Thyroid gland (tissue), 4 donors: ENCODE results near the gene WDR31. TPM values are rescaled to one million over a fixed set of nuclear protein-coding genes. Genes with fewer than 3 reads are reported as not detected.
"Not testable (repeated sequence)": the region's sequence is repeated elsewhere in the genome, so short reads cannot be mapped to it uniquely, and the experiment has no call there.

ENCODE experiments used
- DNase-seq, 2 donors: peaks; one replicate each; pipeline ENCODE4 v3.0.0-alpha.2; 2019
- H3K27ac ChIP-seq, 3 donors: fragments of 200-600 bp; sonication (generic); 1 replicate in 2 of 3; 2 replicates in 1 of 3; pipeline ENCODE4 v1.5.1; 2016 to 2019; ENCODE audit warnings: mild to moderate bottlenecking in 1 of 3, moderate library complexity in 1 of 3
- H3K27me3 ChIP-seq: fragments of 200-600 bp; sonication (generic); one replicate; pipeline ENCODE4 v1.5.1; 2019
- H3K36me3 ChIP-seq, 2 donors: fragments of 200-600 bp; sonication (generic); one replicate each; pipeline ENCODE4 v1.5.1; 2016 to 2019
- H3K4me1 ChIP-seq, 2 donors: fragments of 200-600 bp; sonication (generic); one replicate each; pipeline ENCODE4 v1.5.1; 2017 to 2019
- H3K4me3 ChIP-seq, 3 donors: fragments of 200-600 bp; sonication (generic); replicated peaks in 1 of 3; 1 replicate in 2 of 3; 2 replicates in 1 of 3; pipeline ENCODE4 v1.5.1; 2016; ENCODE audit warnings: mild to moderate bottlenecking in 1 of 3
- H3K9me3 ChIP-seq: fragments of 200-600 bp; sonication (generic); one replicate; pipeline ENCODE4 v1.5.1; 2017
- POLR2A ChIP-seq, 2 donors: fragments of 450-650 bp; IDR thresholded peaks; one replicate each; pipeline ENCODE4 v1.6.1; 2017; ENCODE audit warnings: antibody characterized with exemption in 2 of 2, mild to moderate bottlenecking in 2 of 2, moderate library complexity in 1 of 2
- WGBS, 2 donors: methylation state at CpG; one replicate each; pipeline ENCODE4 v1.1.5; 2017; 5-methylcytosine and 5-hydroxymethylcytosine counted together
- intact Hi-C: fragments of 100-400 bp; cut with DNase I; formaldehyde crosslinking; loops from one replicate; pipeline ENCODE4 v1.15.1; 2023
- total RNA-seq, 4 donors: library from RNA; depleted of rRNA; stranded (reverse); fragments of >200 nt; gene quantifications; one replicate each; pipeline ENCODE4 v1.2.3, GENCODE V29; 2016
- TF ChIP-seq, protein P1 (sequence below), 6 experiments: fragments of 200-600 bp in 3 of 6; fragments of 450-650 bp in 3 of 6; sonication (generic) in 3 of 6; IDR thresholded peaks; one replicate each; pipeline ENCODE4 v1.5.1; 2016 to 2019; ENCODE audit warnings: antibody characterized with exemption in 6 of 6, mild to moderate bottlenecking in 2 of 6, inconsistent platforms in 1 of 6, moderate library complexity in 1 of 6

Gene WDR31
- total RNA-seq, 4 donors from 2014 or later: 3.8 to 7.3 (median 6.5) TPM

DNA sequence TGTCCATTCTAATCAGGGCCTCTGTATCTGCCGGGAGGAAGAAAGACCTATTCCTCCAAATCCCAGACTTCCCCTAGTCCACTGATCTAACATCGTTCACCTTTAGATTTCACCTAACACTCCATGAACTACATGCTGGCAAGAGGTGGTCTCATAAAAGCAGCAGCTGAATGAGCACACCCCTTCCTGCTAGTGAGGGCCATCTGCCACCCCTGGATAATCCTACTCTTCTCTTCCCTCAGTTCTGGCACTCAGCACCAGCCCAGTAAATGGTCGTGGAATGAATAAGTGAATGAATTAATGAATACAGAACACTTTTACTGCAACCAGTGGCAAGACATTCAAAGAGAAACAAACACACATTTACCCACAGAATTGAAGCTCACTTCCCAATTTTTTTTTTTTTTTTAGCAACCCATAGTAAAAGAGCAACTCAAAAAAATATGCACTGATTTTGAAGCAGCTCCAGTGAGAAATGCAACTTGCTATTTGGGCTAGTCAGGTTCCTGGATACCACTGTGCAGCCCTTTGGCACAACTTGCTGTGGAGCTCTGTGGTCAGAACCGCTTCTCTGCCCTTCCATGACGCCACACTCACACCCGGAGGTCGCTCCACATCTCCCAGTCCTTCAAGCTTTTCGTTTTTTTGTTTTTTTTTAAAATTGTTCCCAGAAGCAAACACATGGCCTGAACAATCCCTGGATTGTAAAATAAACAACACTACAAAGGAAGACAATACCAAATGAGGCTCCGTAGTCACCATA, 43.1 kb downstream of the WDR31 start:
- WGBS, 2 donors: 68 to 69% methylated on average over 9 of the region's 9 CpGs
- intact Hi-C loops: no loop called here
- no peaks in the 10 kb centered on the region for H3K9me3 ChIP-seq
- H3K4me1 ChIP-seq: no peaks in the 10 kb centered on the region
- H3K27me3 ChIP-seq: no peaks in the 10 kb centered on the region
- peaks cover 12 to 18% of the 10 kb centered on the region in 2 donors for H3K36me3 ChIP-seq
- DNase-seq: no peak
- TF ChIP-seq POLR2A (IDR thresholded peaks at IDR 0.05): no peak
- TF ChIP-seq, protein P1, sequence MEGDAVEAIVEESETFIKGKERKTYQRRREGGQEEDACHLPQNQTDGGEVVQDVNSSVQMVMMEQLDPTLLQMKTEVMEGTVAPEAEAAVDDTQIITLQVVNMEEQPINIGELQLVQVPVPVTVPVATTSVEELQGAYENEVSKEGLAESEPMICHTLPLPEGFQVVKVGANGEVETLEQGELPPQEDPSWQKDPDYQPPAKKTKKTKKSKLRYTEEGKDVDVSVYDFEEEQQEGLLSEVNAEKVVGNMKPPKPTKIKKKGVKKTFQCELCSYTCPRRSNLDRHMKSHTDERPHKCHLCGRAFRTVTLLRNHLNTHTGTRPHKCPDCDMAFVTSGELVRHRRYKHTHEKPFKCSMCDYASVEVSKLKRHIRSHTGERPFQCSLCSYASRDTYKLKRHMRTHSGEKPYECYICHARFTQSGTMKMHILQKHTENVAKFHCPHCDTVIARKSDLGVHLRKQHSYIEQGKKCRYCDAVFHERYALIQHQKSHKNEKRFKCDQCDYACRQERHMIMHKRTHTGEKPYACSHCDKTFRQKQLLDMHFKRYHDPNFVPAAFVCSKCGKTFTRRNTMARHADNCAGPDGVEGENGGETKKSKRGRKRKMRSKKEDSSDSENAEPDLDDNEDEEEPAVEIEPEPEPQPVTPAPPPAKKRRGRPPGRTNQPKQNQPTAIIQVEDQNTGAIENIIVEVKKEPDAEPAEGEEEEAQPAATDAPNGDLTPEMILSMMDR (IDR thresholded peaks at IDR 0.05): no peak
- H3K27ac ChIP-seq: no peak overlapping the region
- no peak overlapping the region for H3K4me3 ChIP-seq

DNA sequence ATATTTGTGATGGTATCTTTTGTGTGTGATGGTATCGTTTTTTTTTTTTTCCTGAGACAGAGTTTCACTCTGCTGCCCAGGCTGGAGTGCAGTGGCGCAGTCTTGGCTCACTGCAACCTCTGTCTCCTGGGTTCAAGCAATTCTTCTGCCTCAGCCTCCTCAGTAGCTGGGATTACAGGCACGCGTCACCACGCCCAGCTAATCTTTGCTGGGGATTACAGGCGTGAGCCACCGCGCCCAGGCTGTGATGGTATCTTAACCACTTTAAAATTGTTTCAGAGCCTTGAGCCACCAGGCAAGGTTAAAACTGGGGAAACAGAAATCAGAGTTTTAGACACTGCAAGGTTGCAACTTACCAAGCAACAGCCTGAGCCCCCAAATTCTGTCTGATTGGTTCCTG, 43.8 kb downstream of the WDR31 start:
- H3K9me3 ChIP-seq, H3K27me3 ChIP-seq, DNase-seq, H3K27ac ChIP-seq, H3K4me1 ChIP-seq, intact Hi-C loops, H3K4me3 ChIP-seq: not testable (repeated sequence)
- 86 to 90% methylated on average over 8 of the region's 8 CpGs for WGBS, 2 donors
- peaks cover 19 to 26% of the 10 kb centered on the region in 2 donors for H3K36me3 ChIP-seq

DNA sequence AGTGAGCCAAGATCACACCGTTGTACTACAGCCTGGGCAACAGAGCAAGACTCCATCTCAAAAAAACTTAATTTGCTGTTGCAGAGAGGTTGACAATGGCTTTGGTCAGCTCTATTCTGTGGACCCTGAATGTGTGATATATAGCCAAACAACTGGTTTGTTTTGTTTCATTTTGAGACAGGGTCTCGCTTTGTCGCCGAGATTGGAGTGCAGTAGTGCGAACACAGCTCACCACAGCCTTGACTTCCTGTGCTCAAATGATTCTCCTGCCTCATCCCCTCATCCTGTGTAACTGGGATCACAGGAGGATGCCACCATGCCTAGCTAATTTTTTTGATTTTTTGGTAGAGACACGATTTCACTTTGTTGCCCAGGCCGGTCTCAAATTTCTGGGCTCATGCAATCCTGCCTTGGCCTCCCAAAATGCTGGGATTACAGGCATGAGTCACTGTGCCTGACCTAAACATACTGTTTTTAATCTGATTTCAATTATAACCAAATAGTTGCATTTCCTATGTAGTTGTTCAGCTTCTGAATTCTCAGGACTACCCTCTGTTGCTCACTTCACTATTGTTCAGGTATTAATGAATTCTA, 46.7 kb downstream of the WDR31 start:
- no peak for TF ChIP-seq POLR2A (IDR thresholded peaks at IDR 0.05)
- TF ChIP-seq, protein P1 (IDR thresholded peaks at IDR 0.05): no peak
- peaks cover 48 to 54% of the 10 kb centered on the region in 2 donors for H3K36me3 ChIP-seq
- 90% methylated on average over 7 of the region's 7 CpGs for WGBS, 2 donors
- no peaks in the 10 kb centered on the region for H3K4me1 ChIP-seq
- no peaks in the 10 kb centered on the region for H3K27me3 ChIP-seq
- H3K4me3 ChIP-seq: no peak overlapping the region
- no peaks in the 10 kb centered on the region for H3K9me3 ChIP-seq
- no peak overlapping the region for H3K27ac ChIP-seq
- DNase-seq: no peak
- intact Hi-C loops: no loop called here

DNA sequence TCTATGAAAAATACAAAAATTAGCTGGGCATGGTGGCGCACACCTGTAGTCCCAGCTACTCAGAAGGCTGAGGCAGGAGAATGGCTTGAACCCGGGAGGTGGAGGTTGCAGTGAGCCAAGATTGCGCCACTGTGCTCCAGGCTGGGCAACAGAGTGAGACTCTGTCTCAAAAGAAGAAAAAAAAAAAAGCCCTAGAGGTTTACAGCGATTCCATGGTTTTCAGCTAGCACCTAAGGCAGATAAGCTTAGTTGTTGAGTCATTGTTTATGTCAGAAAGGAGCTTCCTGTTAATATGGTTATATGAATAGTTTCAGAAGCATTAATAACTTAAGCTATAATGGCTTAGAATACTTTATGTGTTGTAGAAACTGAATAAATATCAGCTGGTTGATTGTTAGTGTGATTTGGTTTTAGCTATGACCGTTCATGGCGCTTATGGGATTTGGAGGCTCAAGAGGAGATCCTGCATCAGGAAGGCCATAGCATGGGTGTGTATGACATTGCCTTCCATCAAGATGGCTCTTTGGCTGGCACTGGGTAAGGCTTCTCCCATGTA, 49.9 kb downstream of the WDR31 start:
- intact Hi-C loops: no loop called here
- WGBS, 2 donors: 96 to 98% methylated on average over 6 of the region's 6 CpGs

DNA sequence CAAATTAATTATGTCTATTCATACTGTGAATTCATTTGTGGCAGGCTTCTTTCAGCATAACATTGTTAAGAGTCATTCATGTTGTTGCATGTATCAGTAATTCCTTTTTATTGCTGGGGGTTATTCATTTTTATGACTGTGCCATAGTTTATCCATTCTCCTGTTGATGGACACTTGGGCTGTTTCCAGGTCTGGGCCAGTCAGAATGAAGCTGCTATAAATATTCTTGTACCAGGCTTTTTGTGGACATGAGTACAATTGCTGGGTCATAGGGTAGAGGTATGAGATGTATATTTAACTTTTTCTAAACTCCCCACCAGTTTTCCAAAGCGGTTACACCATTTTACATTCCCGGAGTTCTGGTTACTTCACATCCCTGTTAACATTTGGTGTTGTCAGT, 51.0 kb downstream of the WDR31 start:
- Histone ChIP-seq H3K36me3 (peaks cover 80% of the 10 kb centered on the region in 2 donors), H3K4me1 (no peaks in the 10 kb centered on the region), H3K27me3 (no peaks in the 10 kb centered on the region), H3K4me3 (no peak overlapping the region), H3K27ac (no peak overlapping the region), H3K9me3 (no peaks in the 10 kb centered on the region)
- no peak for DNase-seq
- TF ChIP-seq, protein P1 (IDR thresholded peaks at IDR 0.05): no peak
- TF ChIP-seq POLR2A (IDR thresholded peaks at IDR 0.05): no peak
- 91 to 98% methylated on average over 2 of the region's 2 CpGs for WGBS, 2 donors
- intact Hi-C loops: no loop called here

More for the DNA sequence above, 49.9 kb downstream of the WDR31 start:
- Histone ChIP-seq H3K4me3 (no peak overlapping the region), H3K27ac (no peak overlapping the region), H3K9me3 (no peaks in the 10 kb centered on the region), H3K4me1 (no peaks in the 10 kb centered on the region), H3K36me3 (peaks cover 70 to 71% of the 10 kb centered on the region in 2 donors), H3K27me3 (no peaks in the 10 kb centered on the region)
- TF ChIP-seq POLR2A (IDR thresholded peaks at IDR 0.05): no peak
- TF ChIP-seq, protein P1 (IDR thresholded peaks at IDR 0.05): no peak
- DNase-seq: no peak
